ENCODE results near the gene ALPP. TPM values are rescaled to one million over a fixed set of nuclear protein-coding genes. Genes with fewer than 3 reads are reported as not detected.

Gene ALPP
- total RNA-seq, 4 donors from 2014 or later = not detected

DNA sequence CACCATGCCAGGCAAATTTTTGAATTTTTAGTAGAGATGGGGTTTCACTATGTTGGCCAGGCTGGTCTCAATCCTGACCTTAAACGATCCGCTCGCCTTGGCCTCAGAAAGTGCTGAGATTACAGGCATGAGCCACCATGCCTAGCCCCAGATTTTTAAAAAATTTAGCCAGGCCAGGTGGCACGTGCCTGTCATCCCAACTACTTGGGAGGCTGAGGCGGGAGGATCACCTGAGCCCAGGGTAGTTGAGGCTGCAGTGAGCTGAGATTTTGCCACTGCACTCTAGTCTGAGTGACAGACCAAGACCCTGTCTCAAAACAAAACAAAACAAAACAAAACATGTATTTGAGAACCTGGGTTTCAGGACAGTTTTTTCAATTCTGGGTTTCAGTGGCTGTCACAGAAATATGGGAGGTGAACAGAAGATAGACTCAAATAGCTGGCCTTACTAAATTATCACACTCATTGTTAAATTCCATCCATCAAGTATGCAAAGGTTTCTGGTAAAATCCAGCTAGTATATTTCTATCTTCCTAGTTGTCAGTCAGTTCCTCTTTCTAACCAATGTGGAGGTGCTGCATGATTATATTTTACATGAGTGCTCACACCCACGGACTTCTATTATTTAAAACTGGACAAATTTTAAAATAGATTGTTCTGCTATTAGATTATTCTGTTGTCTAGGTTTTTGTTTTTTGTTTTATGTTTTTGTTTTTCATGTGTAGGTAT, 33.5 kb downstream of the ALPP start:
- no peaks in the 10 kb centered on the region for H3K4me1 ChIP-seq
- TF ChIP-seq, protein P1, sequence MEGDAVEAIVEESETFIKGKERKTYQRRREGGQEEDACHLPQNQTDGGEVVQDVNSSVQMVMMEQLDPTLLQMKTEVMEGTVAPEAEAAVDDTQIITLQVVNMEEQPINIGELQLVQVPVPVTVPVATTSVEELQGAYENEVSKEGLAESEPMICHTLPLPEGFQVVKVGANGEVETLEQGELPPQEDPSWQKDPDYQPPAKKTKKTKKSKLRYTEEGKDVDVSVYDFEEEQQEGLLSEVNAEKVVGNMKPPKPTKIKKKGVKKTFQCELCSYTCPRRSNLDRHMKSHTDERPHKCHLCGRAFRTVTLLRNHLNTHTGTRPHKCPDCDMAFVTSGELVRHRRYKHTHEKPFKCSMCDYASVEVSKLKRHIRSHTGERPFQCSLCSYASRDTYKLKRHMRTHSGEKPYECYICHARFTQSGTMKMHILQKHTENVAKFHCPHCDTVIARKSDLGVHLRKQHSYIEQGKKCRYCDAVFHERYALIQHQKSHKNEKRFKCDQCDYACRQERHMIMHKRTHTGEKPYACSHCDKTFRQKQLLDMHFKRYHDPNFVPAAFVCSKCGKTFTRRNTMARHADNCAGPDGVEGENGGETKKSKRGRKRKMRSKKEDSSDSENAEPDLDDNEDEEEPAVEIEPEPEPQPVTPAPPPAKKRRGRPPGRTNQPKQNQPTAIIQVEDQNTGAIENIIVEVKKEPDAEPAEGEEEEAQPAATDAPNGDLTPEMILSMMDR (IDR thresholded peaks at IDR 0.05) = no peak
- TF ChIP-seq POLR2A (IDR thresholded peaks at IDR 0.05) = no peak
- no peak for DNase-seq
- H3K36me3 ChIP-seq = no peaks in the 10 kb centered on the region
- no peak overlapping the region for H3K27ac ChIP-seq
- H3K27me3 ChIP-seq = no peaks in the 10 kb centered on the region
- H3K9me3 ChIP-seq = no peaks in the 10 kb centered on the region
- no peak overlapping the region for H3K4me3 ChIP-seq

DNA sequence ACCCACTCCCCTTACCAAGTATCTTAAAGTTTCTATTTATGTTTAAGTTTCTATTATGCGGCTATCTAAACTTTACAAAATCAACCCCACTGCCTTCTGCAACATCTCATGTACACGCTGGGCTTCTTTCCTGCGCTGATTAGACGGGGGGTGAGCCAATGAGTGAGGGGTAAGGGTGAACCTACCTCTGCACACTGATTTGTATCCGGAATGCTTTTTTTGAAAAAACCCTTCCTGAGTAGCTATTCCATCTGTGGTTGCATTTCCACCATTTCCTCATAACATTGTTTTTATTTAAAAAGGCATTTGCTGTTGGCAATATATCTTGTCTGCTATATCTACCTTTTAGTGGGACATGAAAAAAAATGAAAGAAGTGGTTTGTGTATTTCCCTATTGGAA, 34.4 kb downstream of the ALPP start:
- TF ChIP-seq, protein P1 (IDR thresholded peaks at IDR 0.05) = no peak
- no peak for TF ChIP-seq POLR2A (IDR thresholded peaks at IDR 0.05)
- DNase-seq = no peak
- no peak overlapping the region for H3K27ac ChIP-seq
- H3K36me3 ChIP-seq = no peaks in the 10 kb centered on the region
- no peak overlapping the region for H3K4me3 ChIP-seq
- H3K9me3 ChIP-seq = no peaks in the 10 kb centered on the region
- peaks cover 0 to under 1% of the 10 kb centered on the region in 2 donors for H3K27me3 ChIP-seq
- no peaks in the 10 kb centered on the region for H3K4me1 ChIP-seq

- Histone ChIP-seq H3K9me3 (no peaks in the 10 kb centered on the region), H3K27ac (no peak overlapping the region), H3K4me3 (no peak overlapping the region), H3K36me3 (no peaks in the 10 kb centered on the region), H3K27me3 (peaks cover 0 to 23% of the 10 kb centered on the region in 2 donors), H3K4me1 (peaks cover 0 to 17% (median 0%) of the 10 kb centered on the region in 4 donors)
- TF ChIP-seq, protein P1 (IDR thresholded peaks at IDR 0.05) = no peak
- no peak for TF ChIP-seq POLR2A (IDR thresholded peaks at IDR 0.05)
- DNase-seq = no peak
These were observed 36.7 kb downstream of the ALPP start for GRCh38 chr2:232415138-232415690.

DNA sequence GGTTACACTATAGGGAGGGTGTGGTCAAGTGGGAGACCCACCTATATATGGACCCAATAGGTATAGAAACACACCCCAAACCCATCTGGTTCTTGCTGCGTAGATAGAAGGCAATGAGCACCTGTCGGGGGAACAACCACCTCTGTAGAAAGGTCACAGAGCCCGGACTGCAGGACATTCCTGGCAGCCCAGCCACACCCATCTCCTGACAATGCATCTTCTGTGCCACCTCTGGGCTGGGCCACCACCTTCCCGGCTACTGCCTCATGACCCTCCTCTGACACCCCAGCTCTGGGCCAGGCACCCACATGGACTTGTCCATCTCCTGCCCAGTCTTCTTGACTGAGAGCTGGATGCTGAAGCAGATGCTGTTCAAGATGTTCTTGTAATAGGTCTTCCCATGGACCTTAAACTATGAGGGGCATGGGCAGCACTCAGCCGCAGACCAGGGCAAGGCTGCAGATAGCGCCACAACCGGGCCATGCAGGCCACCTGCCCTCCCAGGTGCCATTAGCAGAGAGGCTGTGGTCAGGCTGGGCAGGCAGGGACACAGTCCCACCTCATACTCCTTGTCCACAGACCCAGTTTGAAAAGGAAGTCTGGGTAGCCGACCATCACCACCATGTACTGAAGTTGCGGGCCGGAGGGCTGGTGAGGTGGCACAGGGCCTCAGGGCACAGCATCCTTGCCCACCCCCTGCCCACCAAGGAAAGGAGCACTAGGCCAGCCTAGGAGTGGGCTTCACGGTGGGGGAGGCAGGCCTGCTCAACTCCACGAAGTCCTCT, 37.4 kb downstream of the ALPP start:
- peaks cover 0 to 28% of the 10 kb centered on the region in 2 donors for H3K27me3 ChIP-seq
- DNase-seq = no peak
- H3K9me3 ChIP-seq = no peaks in the 10 kb centered on the region
- TF ChIP-seq, protein P1 (IDR thresholded peaks at IDR 0.05) = no peak
- no peak for TF ChIP-seq POLR2A (IDR thresholded peaks at IDR 0.05)
- peaks cover 0 to 24% (median 1%) of the 10 kb centered on the region in 4 donors for H3K4me1 ChIP-seq
- no peaks in the 10 kb centered on the region for H3K36me3 ChIP-seq
- H3K27ac ChIP-seq = no peak overlapping the region
- no peak overlapping the region for H3K4me3 ChIP-seq

- TF ChIP-seq POLR2A (IDR thresholded peaks at IDR 0.05) = no peak
- TF ChIP-seq, protein P1 (IDR thresholded peaks at IDR 0.05) = no peak
- Histone ChIP-seq H3K9me3 (no peaks in the 10 kb centered on the region), H3K4me1 (peaks cover 0 to 25% (median 1%) of the 10 kb centered on the region in 4 donors), H3K27me3 (peaks cover 0 to 35% of the 10 kb centered on the region in 2 donors), H3K36me3 (no peaks in the 10 kb centered on the region), H3K27ac (no peak overlapping the region), H3K4me3 (no peak overlapping the region)
- no peak for DNase-seq
These were observed 38.2 kb downstream of the ALPP start for GRCh38 chr2:232416521-232417470.

Measured in Peyer's patch (tissue), 4 donors.